NB4 (cell line): ENCODE measurements around the gene LONP2.

ENCODE experiments used
- DNase-seq: peaks from one replicate; pipeline ENCODE4 v3.0.0; 2010; ENCODE audit warnings: low read depth
- H3K4me3 ChIP-seq: one replicate; pipeline ENCODE4 v1.5.1; 2011; ENCODE audit warnings: mild to moderate bottlenecking, low read depth, low read length, moderate library complexity
- MYC ChIP-seq: IDR thresholded peaks from 2 replicates; pipeline ENCODE4 v1.6.1; 2011; ENCODE audit warnings: low read depth, low read length
- POLR2A ChIP-seq: IDR thresholded peaks from 2 replicates; pipeline ENCODE4 v1.6.1; 2011; ENCODE audit warnings: mild to moderate bottlenecking; ENCODE audit not compliant: insufficient read length; ENCODE audit errors: extremely low read depth
- TF ChIP-seq, protein P1 (sequence below): IDR thresholded peaks from one replicate; pipeline ENCODE4 v1.5.1; 2012; ENCODE audit warnings: low read depth, low read length
- TF ChIP-seq, protein P2 (sequence below): IDR thresholded peaks from 2 replicates; pipeline ENCODE4 v1.6.1; 2011; ENCODE audit warnings: low read depth, low read length

Gene LONP2

DNA sequence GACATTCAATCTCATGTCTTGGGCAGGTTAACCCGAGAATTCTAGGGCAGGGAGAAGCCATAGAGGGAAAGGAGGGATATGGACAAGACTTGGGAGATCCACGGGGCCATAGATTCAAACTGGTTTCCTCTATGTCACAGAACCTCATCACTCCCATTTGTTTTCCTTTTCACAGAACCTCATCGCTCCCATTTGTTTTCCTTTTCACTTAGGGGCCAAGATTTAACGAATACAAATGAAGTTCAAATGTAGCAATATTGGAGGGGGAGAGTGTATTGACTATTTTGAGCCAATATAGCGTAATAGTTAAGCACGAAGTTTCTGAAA is 39.3 kb upstream of the LONP2 start:
- no peak for TF ChIP-seq MYC
- TF ChIP-seq, protein P1, sequence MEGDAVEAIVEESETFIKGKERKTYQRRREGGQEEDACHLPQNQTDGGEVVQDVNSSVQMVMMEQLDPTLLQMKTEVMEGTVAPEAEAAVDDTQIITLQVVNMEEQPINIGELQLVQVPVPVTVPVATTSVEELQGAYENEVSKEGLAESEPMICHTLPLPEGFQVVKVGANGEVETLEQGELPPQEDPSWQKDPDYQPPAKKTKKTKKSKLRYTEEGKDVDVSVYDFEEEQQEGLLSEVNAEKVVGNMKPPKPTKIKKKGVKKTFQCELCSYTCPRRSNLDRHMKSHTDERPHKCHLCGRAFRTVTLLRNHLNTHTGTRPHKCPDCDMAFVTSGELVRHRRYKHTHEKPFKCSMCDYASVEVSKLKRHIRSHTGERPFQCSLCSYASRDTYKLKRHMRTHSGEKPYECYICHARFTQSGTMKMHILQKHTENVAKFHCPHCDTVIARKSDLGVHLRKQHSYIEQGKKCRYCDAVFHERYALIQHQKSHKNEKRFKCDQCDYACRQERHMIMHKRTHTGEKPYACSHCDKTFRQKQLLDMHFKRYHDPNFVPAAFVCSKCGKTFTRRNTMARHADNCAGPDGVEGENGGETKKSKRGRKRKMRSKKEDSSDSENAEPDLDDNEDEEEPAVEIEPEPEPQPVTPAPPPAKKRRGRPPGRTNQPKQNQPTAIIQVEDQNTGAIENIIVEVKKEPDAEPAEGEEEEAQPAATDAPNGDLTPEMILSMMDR: no peak
- TF ChIP-seq, protein P2, sequence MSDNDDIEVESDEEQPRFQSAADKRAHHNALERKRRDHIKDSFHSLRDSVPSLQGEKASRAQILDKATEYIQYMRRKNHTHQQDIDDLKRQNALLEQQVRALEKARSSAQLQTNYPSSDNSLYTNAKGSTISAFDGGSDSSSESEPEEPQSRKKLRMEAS: no peak
- DNase-seq: no peak
- no peak overlapping the region for H3K4me3 ChIP-seq

DNA sequence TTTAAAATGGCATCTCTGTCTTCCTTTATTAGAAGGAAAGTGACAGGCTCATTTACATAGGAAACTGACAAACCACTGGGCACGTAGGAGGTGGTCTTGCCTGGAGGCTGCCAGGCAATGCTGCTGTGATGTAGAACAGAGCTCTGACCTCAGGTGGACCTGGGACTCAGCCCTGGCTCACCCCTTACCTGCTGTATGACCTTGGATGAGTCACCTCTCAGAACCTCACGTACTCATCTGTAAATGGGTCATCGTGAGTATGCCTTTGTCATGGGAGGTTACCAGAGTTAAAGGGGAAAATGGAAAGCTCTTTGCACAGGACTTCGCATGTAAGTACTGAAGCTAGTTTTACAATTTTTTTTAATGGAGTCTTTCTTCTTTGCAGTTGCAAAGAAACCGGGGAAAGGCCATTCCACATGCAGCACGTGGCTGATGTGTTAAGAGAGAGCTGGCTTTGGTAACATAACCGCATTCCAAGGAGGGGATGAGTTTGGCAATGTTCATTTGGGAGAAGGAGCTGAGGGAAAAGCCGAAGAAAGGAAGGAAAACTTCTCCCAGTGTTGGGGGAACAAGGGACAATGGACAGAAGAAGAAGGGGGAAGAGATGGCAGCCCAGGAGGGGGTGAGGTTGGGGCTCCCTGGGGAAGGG is 37.4 kb upstream of the LONP2 start:
- DNase-seq: no peak

DNA sequence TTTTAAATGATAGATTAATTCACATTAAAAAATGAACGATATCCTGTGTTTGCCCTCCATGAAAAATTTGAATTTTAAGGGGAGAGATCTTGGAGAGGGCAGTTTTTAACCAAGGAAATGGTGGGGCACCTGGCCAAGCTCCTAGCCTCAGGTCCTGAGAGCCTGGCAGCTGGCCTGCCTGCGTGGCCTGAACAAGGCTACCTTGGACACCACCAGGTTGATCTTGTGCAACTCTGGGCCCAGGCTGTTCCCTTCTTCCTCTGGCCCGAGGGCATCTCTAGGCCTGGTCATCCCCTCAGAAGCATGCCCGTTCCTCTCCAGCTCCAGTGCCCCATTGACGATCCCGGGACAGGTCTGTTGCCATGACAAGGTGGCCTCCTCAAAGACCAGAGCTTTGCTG is 33.4 kb upstream of the LONP2 start:
- TF ChIP-seq POLR2A (no peak), MYC (no peak)
- TF ChIP-seq, protein P2: no peak
- TF ChIP-seq, protein P1: no peak
- H3K4me3 ChIP-seq: no peak overlapping the region
- no peak for DNase-seq

More for the DNA sequence above, 37.4 kb upstream of the LONP2 start:
- no peak overlapping the region for H3K4me3 ChIP-seq
- TF ChIP-seq POLR2A (no peak), MYC (no peak)
- TF ChIP-seq, protein P2: no peak
- TF ChIP-seq, protein P1: no peak

DNA sequence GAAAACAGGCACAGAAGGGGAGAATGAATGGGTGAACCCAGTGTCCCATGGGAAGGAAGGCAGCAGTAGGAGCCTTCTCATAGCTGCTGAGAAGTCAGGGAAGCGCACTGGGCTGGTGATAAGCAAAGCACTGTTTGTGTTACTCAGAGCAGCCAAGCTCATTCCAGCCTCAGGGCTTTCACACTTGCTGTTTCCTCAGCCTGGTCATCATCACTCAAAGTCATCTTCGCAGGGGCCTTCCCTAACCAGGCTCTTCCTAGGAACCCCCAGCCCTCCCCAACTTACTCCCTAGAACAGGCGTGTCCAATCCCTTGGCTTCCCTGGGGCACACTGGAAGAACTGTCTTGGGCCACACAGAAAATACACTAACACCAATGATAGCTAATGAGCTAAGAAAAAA is 32.1 kb upstream of the LONP2 start:
- no peak for DNase-seq

DNA sequence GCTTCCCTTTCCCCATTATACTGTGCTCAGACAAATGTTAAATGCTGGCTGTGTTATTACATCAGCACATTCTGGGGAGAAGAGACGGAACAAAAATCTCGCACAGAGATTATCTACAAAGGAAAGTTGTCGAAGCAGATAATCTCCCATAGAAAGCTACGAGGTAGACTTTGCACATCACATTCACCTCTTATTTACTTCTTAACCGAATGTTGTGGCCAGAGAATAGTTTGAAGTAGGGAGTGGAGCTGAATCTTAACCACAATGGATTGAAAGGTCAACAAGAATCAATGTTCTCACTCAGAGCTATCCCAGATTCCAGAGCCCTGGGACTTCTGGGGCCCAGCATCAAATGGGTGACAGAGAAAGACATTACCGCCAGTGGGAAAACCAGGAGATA is 28.4 kb upstream of the LONP2 start:
- H3K4me3 ChIP-seq: no peak overlapping the region
- TF ChIP-seq MYC: no peak
- DNase-seq: no peak

More for the DNA sequence above, 32.1 kb upstream of the LONP2 start:
- TF ChIP-seq, protein P1: no peak
- no peak for TF ChIP-seq POLR2A
- no peak for TF ChIP-seq MYC
- TF ChIP-seq, protein P2: no peak
- no peak overlapping the region for H3K4me3 ChIP-seq

DNA sequence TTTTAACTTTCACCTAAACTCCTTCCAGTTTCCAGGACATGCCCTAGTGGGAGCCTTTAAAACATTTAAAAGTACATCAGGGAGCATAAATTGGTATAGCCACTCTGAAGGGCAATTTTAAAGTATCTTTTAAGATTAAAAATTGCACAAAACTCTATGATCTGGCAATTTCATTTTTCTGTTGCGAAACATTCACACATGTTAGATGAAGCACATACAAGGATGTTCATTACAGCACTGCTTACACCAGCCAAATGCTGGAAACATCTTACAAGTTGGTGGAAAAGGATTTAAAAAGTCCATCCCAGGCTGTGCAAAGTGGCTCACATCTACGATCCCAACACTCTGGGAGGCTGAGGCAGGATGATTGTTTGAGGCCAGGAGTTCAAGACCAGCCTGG is 26.4 kb upstream of the LONP2 start:
- no peak for DNase-seq
- TF ChIP-seq POLR2A (no peak), MYC (no peak)
- TF ChIP-seq, protein P1: no peak
- TF ChIP-seq, protein P2: no peak
- no peak overlapping the region for H3K4me3 ChIP-seq
